Fibroblast of lung (primary cell): ENCODE measurements around the gene SRPX2. TPM values are rescaled to one million over a fixed set of nuclear protein-coding genes. Genes with fewer than 3 reads are reported as not detected.

ENCODE experiments used
- polyA plus RNA-seq, 2 donors: library from polyadenylated mRNA; depleted of rRNA in 1 of 2; stranded (reverse) in 1 of 2; unstranded in 1 of 2; fragments of >200 nt; gene quantifications; 2 replicates each; pipeline ENCODE4 v1.2.1, GENCODE V29; 2011 to 2012; ENCODE audit warnings: missing spikeins in 1 of 2
- total RNA-seq: library from RNA; depleted of rRNA; stranded (reverse); fragments of >200 nt; gene quantifications from 2 replicates; pipeline ENCODE4 v1.2.1, GENCODE V29; 2014

Gene SRPX2
- total and polyA plus RNA-seq, 2 donors (not counting 1 experiment from before 2014, with no cell fraction given): 18.2 to 77.6 TPM

Other genes starting within 250 kb of the SRPX2 start
- under 0.01 and 0.26 TPM in 2 replicates for gene PCDH19, start 233.9 kb upstream of the SRPX2 start, total RNA-seq
- 0.05 and 0.06 TPM in 2 replicates for gene PCDH19, start 233.9 kb upstream of the SRPX2 start, polyA plus RNA-seq
- not detected in 2 replicates for gene TNMD, start 59.3 kb upstream of the SRPX2 start, total RNA-seq
- not detected in 2 replicates for gene TNMD, start 59.3 kb upstream of the SRPX2 start, polyA plus RNA-seq
- gene TSPAN6, start 7.4 kb upstream of the SRPX2 start, total RNA-seq: 29.2 and 35.4 TPM in 2 replicates
- 24.9 and 34.1 TPM in 2 replicates for gene TSPAN6, start 7.4 kb upstream of the SRPX2 start, polyA plus RNA-seq
- 4.6 and 8.8 TPM in 2 replicates for gene SYTL4, start 87.9 kb downstream of the SRPX2 start, total RNA-seq
- 2.9 and 5.7 TPM in 2 replicates for gene SYTL4, start 87.9 kb downstream of the SRPX2 start, polyA plus RNA-seq
- 11.4 and 13.4 TPM in 2 replicates for gene CSTF2, start 176.2 kb downstream of the SRPX2 start, total RNA-seq
- 16.3 and 25.6 TPM in 2 replicates for gene CSTF2, start 176.2 kb downstream of the SRPX2 start, polyA plus RNA-seq
- not detected in 2 replicates for gene NOX1, start 230.2 kb downstream of the SRPX2 start, total RNA-seq
- gene NOX1, start 230.2 kb downstream of the SRPX2 start, polyA plus RNA-seq: not detected in 2 replicates